ENCODE measurements around the gene SNX8.

SNX8 gene

GRCh38 chr7:2245883-2246675, 68.2 kb downstream of the SNX8 start:
- DNase-seq, result peak; percentile 31

- DNase-seq, result no peak
Measured at GRCh38 chr7:2244404-2244995, 69.7 kb downstream of the SNX8 start.

GRCh38 chr7:2243458-2243857, 70.8 kb downstream of the SNX8 start:
- no peak for DNase-seq

GRCh38 chr7:2242541-2243429, 71.5 kb downstream of the SNX8 start:
- DNase-seq, result no peak

- DNase-seq, result peak; percentile 82
Measured at GRCh38 chr7:2241580-2242540, 72.4 kb downstream of the SNX8 start, which contains the start of the genes MRM2 and NUDT1. MRM2 (minus strand) TSS chr7:2242205; CDS start chr7:2242169, 36 bp downstream. NUDT1 (plus strand) TSS chr7:2242226; CDS start chr7:2244575, 2,349 bp downstream.

GRCh38 chr7:2239242-2239641, 75.0 kb downstream of the SNX8 start:
- no peak for DNase-seq

- no peak for DNase-seq
Measured at GRCh38 chr7:2237109-2237602, 77.1 kb downstream of the SNX8 start.

GRCh38 chr7:2233926-2234325, 80.3 kb downstream of the SNX8 start:
- no peak for DNase-seq

- peak; percentile 93 for DNase-seq
Measured at GRCh38 chr7:2232766-2233520, 81.3 kb downstream of the SNX8 start, which contains the start of gene MAD1L1. MAD1L1 (minus strand) TSS chr7:2232945; CDS start chr7:2230133, 2,812 bp downstream.

GRCh38 chr7:2231992-2232765, 82.1 kb downstream of the SNX8 start:
- peak; percentile 84 for DNase-seq

- no peak for DNase-seq
Measured at GRCh38 chr7:2230882-2231281, 83.4 kb downstream of the SNX8 start.

GRCh38 chr7:2230226-2230625, 84.0 kb downstream of the SNX8 start:
- no peak for DNase-seq

GRCh38 chr7:2229467-2229866, 84.8 kb downstream of the SNX8 start:
- no peak for DNase-seq

- no peak for DNase-seq
Measured at GRCh38 chr7:2228921-2229320, 85.3 kb downstream of the SNX8 start.

- DNase-seq, result no peak
Measured at GRCh38 chr7:2227699-2228098, 86.5 kb downstream of the SNX8 start.

- no peak for DNase-seq
Measured at GRCh38 chr7:2225830-2226229, 88.4 kb downstream of the SNX8 start.

- no peak for DNase-seq
Measured at GRCh38 chr7:2225336-2225735, 88.9 kb downstream of the SNX8 start.

- DNase-seq, result no peak
Measured at GRCh38 chr7:2224934-2225333, 89.3 kb downstream of the SNX8 start.

GRCh38 chr7:2224491-2224928, 89.7 kb downstream of the SNX8 start:
- DNase-seq, result no peak

GRCh38 chr7:2223321-2223720, 90.9 kb downstream of the SNX8 start:
- no peak for DNase-seq

Measured in right kidney (tissue), 1 donor.